Caco-2 (cell line): ENCODE measurements around the gene SPOP. TPM values are rescaled to one million over a fixed set of nuclear protein-coding genes. Genes with fewer than 3 reads are reported as not detected.
"Not testable (repeated sequence)": the region's sequence is repeated elsewhere in the genome, so short reads cannot be mapped to it uniquely, and the experiment has no call there.

ENCODE experiments used
- BruUV-seq: library from RNA; stranded (reverse); fragments of 400-500 nt; replicated peaks from 2 replicates; lab custom pipeline; 2021; lab: Mats Ljungman, UMichigan
- CTCF ChIA-PET: fragments of 300-600 bp; sonication (Branson Sonifier 250); formaldehyde crosslinking; loops from one replicate; lab custom pipeline; 2022; ENCODE audit warnings: antibody characterized with exemption; lab: Charles Lee
- POLR2A ChIA-PET: fragments of 300-600 bp; sonication (Branson Sonifier 250); formaldehyde crosslinking; loops from one replicate; lab custom pipeline; 2022; ENCODE audit warnings: antibody characterized with exemption; lab: Charles Lee
- DNase-seq, 2 experiments: peaks; one replicate each; pipeline versions ENCODE4 v3.0.0 to v3.0.0-alpha.2; 2020 to 2022
- H3K27me3 ChIP-seq: replicated peaks from 2 replicates; pipeline ENCODE4 v1.6.0; 2011; ENCODE audit warnings: low read length; ENCODE audit not compliant: control insufficient read depth, insufficient read depth
- H3K36me3 ChIP-seq: 2 replicates; pipeline ENCODE4 v1.5.1; 2011; ENCODE audit warnings: low read length; ENCODE audit not compliant: control insufficient read depth, insufficient read depth
- H3K4me1 ChIP-seq: fragments of 250-450 bp; sonication (Bioruptor Pico); 2 replicates; pipeline ENCODE4 v1.5.1; 2020; ENCODE audit warnings: mild to moderate bottlenecking
- H3K4me3 ChIP-seq: 2 replicates; pipeline ENCODE4 v1.5.1; 2011; ENCODE audit warnings: low read depth, mild to moderate bottlenecking, control low read depth, low read length
- H3K9me3 ChIP-seq: fragments of 250-450 bp; sonication (Bioruptor Pico); 2 replicates; pipeline ENCODE4 v1.5.1; 2020; ENCODE audit warnings: mild to moderate bottlenecking, moderate library complexity
- H3K27ac Mint-ChIP-seq: one replicate; pipeline ENCODE4 v1.8.0; 2022; ENCODE audit warnings: mixed read lengths; ENCODE audit not compliant: unreplicated experiment
- H3K27me3 Mint-ChIP-seq: one replicate; pipeline ENCODE4 v1.8.0; 2022; ENCODE audit warnings: mixed read lengths; ENCODE audit not compliant: insufficient read depth, unreplicated experiment
- H3K36me3 Mint-ChIP-seq: one replicate; pipeline ENCODE4 v1.8.0; 2022; ENCODE audit warnings: mild to moderate bottlenecking, mixed read lengths; ENCODE audit not compliant: insufficient read depth, unreplicated experiment
- H3K4me1 Mint-ChIP-seq: one replicate; pipeline ENCODE4 v1.8.0; 2022; ENCODE audit warnings: low read depth, mixed read lengths; ENCODE audit not compliant: unreplicated experiment
- H3K4me3 Mint-ChIP-seq: one replicate; pipeline ENCODE4 v1.8.0; 2022; ENCODE audit warnings: mild to moderate bottlenecking, moderate library complexity, mixed read lengths; ENCODE audit not compliant: unreplicated experiment
- H3K9me3 Mint-ChIP-seq: one replicate; pipeline ENCODE4 v1.8.0; 2022; ENCODE audit warnings: mixed read lengths; ENCODE audit not compliant: unreplicated experiment
- CTCF ChIP-seq, 2 experiments: fragments of 200-600 bp in 1 of 2; IDR thresholded peaks; 1 replicate in 1 of 2; 2 replicates in 1 of 2; pipeline versions ENCODE4 v1.5.1 to v1.8.0; 2011 to 2022; ENCODE audit warnings: antibody characterized with exemption in 1 of 2, control low read depth in 1 of 2, inconsistent platforms in 1 of 2, low read depth in 1 of 2, low read length in 1 of 2, mild to moderate bottlenecking in 1 of 2, moderate library complexity in 1 of 2; ENCODE audit not compliant: insufficient read depth in 1 of 2, severe bottlenecking in 1 of 2, unreplicated experiment in 1 of 2
- intact Hi-C: fragments of 100-400 bp; cut with micrococcal nuclease; formaldehyde crosslinking; loops from one replicate; pipeline ENCODE4 v1.10.0; 2022; ENCODE audit not compliant: unreplicated experiment
- total RNA-seq: library from RNA; stranded (reverse); gene quantifications from 2 replicates; pipeline ENCODE4 v1.2.3, GENCODE V29; 2022

SPOP gene
- total RNA-seq, 1 experiment from 2014 or later = 70.2 TPM

- Histone ChIP-seq H3K27me3 (no peaks in the 10 kb centered on the region; the same call in 1 of the 2 replicates), H3K4me3 (peak overlapping the region; percentile 6), H3K4me1 (peaks cover 12% of the 10 kb centered on the region), H3K9me3 (no peaks in the 10 kb centered on the region), H3K36me3 (no peaks in the 10 kb centered on the region)
- no peaks in the 10 kb centered on the region for H3K9me3 Mint-ChIP-seq
- BruUV-seq = no TSS peak
- intact Hi-C loops = loop anchor here (1.0 kb wide), 1 partner anchor 108 kb away; the partner anchor contains the start of gene SPOP
- TF ChIP-seq CTCF (IDR thresholded peaks at IDR 0.05; ENCODE audit: insufficient read depth in 1 of 2, low read depth in 1 of 2, low read length in 1 of 2, severe bottlenecking in 1 of 2, unreplicated experiment in 1 of 2) = no peak
- peaks cover 25% of the 10 kb centered on the region for H3K27me3 Mint-ChIP-seq
- peaks cover 6% of the 10 kb centered on the region for H3K36me3 Mint-ChIP-seq
- no peak overlapping the region for H3K27ac Mint-ChIP-seq
- ChIA-PET CTCF (interaction anchor here (0.5 to 4.1 kb wide), 45 partner anchors 9 to 599 kb away, joined by 3 to 114 read pairs (median 5); partner anchors contain the start of genes FAM117A, PHB1, SLC35B1 and SPOP), POLR2A (interaction anchor here (1.0 to 1.9 kb wide), 5 partner anchors 128 to 217 kb away, joined by 3 to 7 read pairs (median 5); partner anchors contain the start of genes FAM117A and SLC35B1)
- peaks cover 7% of the 10 kb centered on the region for H3K4me1 Mint-ChIP-seq
- no peak for DNase-seq
- peak overlapping the region; percentile 72 for H3K4me3 Mint-ChIP-seq
These were observed 107.2 kb downstream of the SPOP start for GRCh38 chr17:49570540-49571242.

- not testable (repeated sequence) for H3K9me3 ChIP-seq, H3K4me3 ChIP-seq, DNase-seq, H3K4me1 Mint-ChIP-seq, H3K36me3 Mint-ChIP-seq, H3K4me1 ChIP-seq, H3K27me3 ChIP-seq, H3K9me3 Mint-ChIP-seq, BruUV-seq, H3K36me3 ChIP-seq, H3K27ac Mint-ChIP-seq
- ChIA-PET POLR2A (interaction anchor here (1.9 kb wide), 1 partner anchor 195 kb away, joined by 5 read pairs; the partner anchor contains the start of gene FAM117A), CTCF (interaction anchor here (1.8 to 3.5 kb wide), 3 partner anchors 129 to 195 kb away, joined by 6 to 114 read pairs (median 11); partner anchors contain the start of gene FAM117A)
- H3K4me3 Mint-ChIP-seq = peak overlapping the region; percentile 73
- intact Hi-C loops = loop anchor here (1.0 to 5.0 kb wide), 7 partner anchors 50 to 429 kb away; partner anchors contain the start of genes DLX3 and FAM117A
- peaks cover 25% of the 10 kb centered on the region for H3K27me3 Mint-ChIP-seq
These were observed 109.2 kb downstream of the SPOP start for GRCh38 chr17:49568695-49569047.

GRCh38 chr17:49567871-49568694 lies 109.8 kb downstream of the SPOP start:
- intact Hi-C loops = loop anchor here (1.0 to 5.0 kb wide), 7 partner anchors 50 to 429 kb away; partner anchors contain the start of genes DLX3 and FAM117A
- Histone ChIP-seq H3K36me3 (no peaks in the 10 kb centered on the region), H3K27me3 (no peaks in the 10 kb centered on the region; the same call in 1 of the 2 replicates), H3K4me3 (peak overlapping the region; percentile 41), H3K4me1 (peaks cover 4% of the 10 kb centered on the region), H3K9me3 (no peaks in the 10 kb centered on the region)
- peaks cover 6% of the 10 kb centered on the region for H3K36me3 Mint-ChIP-seq
- no peak overlapping the region for H3K27ac Mint-ChIP-seq
- peaks cover 19% of the 10 kb centered on the region for H3K27me3 Mint-ChIP-seq
- H3K9me3 Mint-ChIP-seq = no peaks in the 10 kb centered on the region
- ChIA-PET POLR2A (interaction anchor here (1.0 kb wide), 1 partner anchor 196 kb away, joined by 5 read pairs; the partner anchor contains the start of gene FAM117A), CTCF (interaction anchor here (0.5 to 1.8 kb wide), 27 partner anchors 9 to 315 kb away, joined by 3 to 67 read pairs (median 5); partner anchors contain the start of genes FAM117A, NGFR, PHB1 and SLC35B1)
- BruUV-seq = no TSS peak
- peak; percentile 99 to 100 for TF ChIP-seq CTCF (IDR thresholded peaks at IDR 0.05; ENCODE audit: insufficient read depth in 1 of 2, low read depth in 1 of 2, low read length in 1 of 2, severe bottlenecking in 1 of 2, unreplicated experiment in 1 of 2)
- peaks cover 7% of the 10 kb centered on the region for H3K4me1 Mint-ChIP-seq
- H3K4me3 Mint-ChIP-seq = peak overlapping the region; percentile 73
- DNase-seq = peak; percentile 97 to 99
